Measurements from ENCODE around the gene MAML3.

The MAML3 gene

GRCh38 chr4:139892973-139893736 is 260.8 kb downstream of the MAML3 start:
- no peak for DNase-seq

- DNase-seq: no peak
Measured at GRCh38 chr4:139890816-139891215, 263.2 kb downstream of the MAML3 start.

- no peak for DNase-seq
Measured at GRCh38 chr4:139889901-139890300, 264.1 kb downstream of the MAML3 start.

- no peak for DNase-seq
Measured at GRCh38 chr4:139889264-139889663, 264.7 kb downstream of the MAML3 start.

- DNase-seq: no peak
Measured at GRCh38 chr4:139887962-139888735, 265.8 kb downstream of the MAML3 start.

GRCh38 chr4:139887376-139887802 is 266.6 kb downstream of the MAML3 start:
- DNase-seq: no peak

GRCh38 chr4:139886798-139887197 is 267.2 kb downstream of the MAML3 start:
- DNase-seq: no peak

GRCh38 chr4:139884438-139884837 is 269.5 kb downstream of the MAML3 start:
- no peak for DNase-seq

- DNase-seq: no peak
Measured at GRCh38 chr4:139880841-139881240, 273.1 kb downstream of the MAML3 start.

- DNase-seq: no peak
Measured at GRCh38 chr4:139878050-139878449, 275.9 kb downstream of the MAML3 start.

- no peak for DNase-seq
Measured at GRCh38 chr4:139876337-139876941, 277.5 kb downstream of the MAML3 start.

GRCh38 chr4:139875411-139875825 is 278.6 kb downstream of the MAML3 start:
- DNase-seq: no peak

- no peak for DNase-seq
Measured at GRCh38 chr4:139873111-139873860, 280.7 kb downstream of the MAML3 start.

- peak; percentile 51 to 88 for DNase-seq
Measured at GRCh38 chr4:139872274-139872673, 281.7 kb downstream of the MAML3 start.

GRCh38 chr4:139869810-139870209 is 284.2 kb downstream of the MAML3 start:
- no peak for DNase-seq

- DNase-seq: no peak
Measured at GRCh38 chr4:139866276-139866962, 287.6 kb downstream of the MAML3 start.

- DNase-seq: no peak
Measured at GRCh38 chr4:139865537-139865936, 288.4 kb downstream of the MAML3 start.

- no peak for DNase-seq
Measured at GRCh38 chr4:139863531-139863930, 290.5 kb downstream of the MAML3 start.

GRCh38 chr4:139861471-139861870 is 292.5 kb downstream of the MAML3 start:
- no peak for DNase-seq

GRCh38 chr4:139860435-139861024 is 293.5 kb downstream of the MAML3 start:
- DNase-seq: no peak

- DNase-seq: no peak
Measured at GRCh38 chr4:139859876-139860275, 294.1 kb downstream of the MAML3 start.
